ENCODE measurements around the gene HOXC10.

GRCh38 chr12:53955036-53955775, 29.7 kb upstream of the HOXC10 start:
- TF ChIP-seq POLR2AphosphoS5 (IDR thresholded peaks at IDR 0.05; ENCODE audit: borderline replicate concordance, low read depth, low read length) (no peak), FOXP2 (optimal IDR thresholded peaks at IDR 0.05; ENCODE audit: control extremely low read depth, extremely low read length, insufficient read depth) (no peak), EZH2 (IDR thresholded peaks at IDR 0.05) (no peak)

Measured in SK-N-MC (cell line).